ENCODE measurements around the gene ALDH3A2.

The ALDH3A2 gene

GRCh38 chr17:19630661-19631060 is 17.9 kb upstream of the ALDH3A2 start:
- Histone ChIP-seq H3K36me3 (ENCODE audit: control insufficient read depth in 2 of 2, insufficient read depth in 1 of 2, low read length in 2 of 2) (no peaks in the 10 kb centered on the region), H3K4me1 (ENCODE audit: control insufficient read depth, insufficient read depth, low read length) (no peaks in the 10 kb centered on the region), H3K27ac (ENCODE audit: extremely low read depth, low read depth, low read length) (no peak overlapping the region), H3K4me3 (ENCODE audit: low read depth, low read length) (no peak overlapping the region), H3K9me3 (ENCODE audit: control insufficient read depth, insufficient read depth, low read depth, low read length) (no peaks in the 10 kb centered on the region)
- TF ChIP-seq ZNF692 (tag by site-specific recombination; IDR thresholded peaks at IDR 0.05): no peak
- TF ChIP-seq ZNF549 (tag by site-specific recombination; IDR thresholded peaks at IDR 0.05): no peak
- no peak for TF ChIP-seq ZNF266 (tag by site-specific recombination; IDR thresholded peaks at IDR 0.05; ENCODE audit: low read depth)
- no peak for TF ChIP-seq ZBTB49 (tag by site-specific recombination; IDR thresholded peaks at IDR 0.05; ENCODE audit: low read depth)
- no peak for TF ChIP-seq ZXDB (tag by site-specific recombination; IDR thresholded peaks at IDR 0.05)
- TF ChIP-seq MZF1 (tag by site-specific recombination; IDR thresholded peaks at IDR 0.05; ENCODE audit: borderline replicate concordance): no peak
- TF ChIP-seq PATZ1 (tag by site-specific recombination; IDR thresholded peaks at IDR 0.05): no peak
- TF ChIP-seq ZBTB21 (tag by site-specific recombination; IDR thresholded peaks at IDR 0.05): no peak
- no peak for TF ChIP-seq ZNF596 (tag by site-specific recombination; IDR thresholded peaks at IDR 0.05)
- no peak for TF ChIP-seq KLF1 (tag by site-specific recombination; IDR thresholded peaks at IDR 0.05)
- TF ChIP-seq SP7 (tag by site-specific recombination; IDR thresholded peaks at IDR 0.05): no peak
- TF ChIP-seq ZNF175 (tag by site-specific recombination; IDR thresholded peaks at IDR 0.05): no peak
- no peak for TF ChIP-seq GLI4 (tag by site-specific recombination; IDR thresholded peaks at IDR 0.05)
- ChIA-PET CTCF (interaction anchor here (0.9 kb wide), 1 partner anchor 12 kb away, joined by 3 read pairs; no protein-coding TSS in a partner anchor), POLR2A (interaction anchor here (2.0 kb wide), 1 partner anchor 18 kb away, joined by 6 read pairs; the partner anchor contains the start of gene ALDH3A2)

GRCh38 chr17:19631905-19632304 is 16.6 kb upstream of the ALDH3A2 start:
- no peaks in the 10 kb centered on the region for H3K4me1 ChIP-seq (ENCODE audit: control insufficient read depth, insufficient read depth, low read length)
- ChIA-PET CTCF (interaction anchor here (0.7 to 3.9 kb wide), 3 partner anchors 15 to 18 kb away, joined by 3 to 27 read pairs (median 4); no protein-coding TSS in a partner anchor), POLR2A (interaction anchor here (2.0 kb wide), 1 partner anchor 17 kb away, joined by 6 read pairs; the partner anchor contains the start of gene ALDH3A2)
- no peaks in the 10 kb centered on the region for H3K36me3 ChIP-seq (ENCODE audit: control insufficient read depth in 2 of 2, insufficient read depth in 1 of 2, low read length in 2 of 2)
- H3K9me3 ChIP-seq (ENCODE audit: control insufficient read depth, insufficient read depth, low read depth, low read length): no peaks in the 10 kb centered on the region
- no peak for TF ChIP-seq KLF17 (tag by site-specific recombination; IDR thresholded peaks at IDR 0.05)
- TF ChIP-seq ZNF610 (tag by site-specific recombination; IDR thresholded peaks at IDR 0.05; ENCODE audit: borderline replicate concordance): no peak
- no peak for TF ChIP-seq SETDB1 (IDR thresholded peaks at IDR 0.05; ENCODE audit: insufficient read length, low read length)
- TF ChIP-seq ZSCAN30 (tag by site-specific recombination; IDR thresholded peaks at IDR 0.05): no peak
- TF ChIP-seq ZNF704 (tag by site-specific recombination; IDR thresholded peaks at IDR 0.05): no peak
- no peak for TF ChIP-seq ZBTB7A (tag by site-specific recombination; IDR thresholded peaks at IDR 0.05; ENCODE audit: low read depth)
- no peak for TF ChIP-seq ZNF513 (tag by site-specific recombination; IDR thresholded peaks at IDR 0.05)
- TF ChIP-seq ZBTB48 (tag by site-specific recombination; IDR thresholded peaks at IDR 0.05): no peak
- no peak for TF ChIP-seq ZNF23 (tag by site-specific recombination; IDR thresholded peaks at IDR 0.05; ENCODE audit: borderline replicate concordance)
- no peak overlapping the region for H3K4me3 ChIP-seq (ENCODE audit: low read depth, low read length)
- H3K27ac ChIP-seq (ENCODE audit: extremely low read depth, low read depth, low read length): no peak overlapping the region
